SU-DHL-6 (cell line): ENCODE data around the gene PGM2.

Source experiments
- CTCF ChIP-seq: fragments of 200-600 bp; sonication (generic); IDR thresholded peaks from one replicate; pipeline ENCODE4 v1.5.1; 2017; ENCODE audit warnings: antibody characterized with exemption, mild to moderate bottlenecking, low read length, moderate library complexity; ENCODE audit not compliant: insufficient read depth, poor library complexity, severe bottlenecking
- EZH2phosphoT487 ChIP-seq: fragments of 200-600 bp; sonication (generic), shearing (Covaris generic); conservative IDR thresholded peaks from 2 replicates; pipeline ENCODE4 v1.6.1; 2018; ENCODE audit warnings: mild to moderate bottlenecking, antibody characterized with exemption, low read length, moderate library complexity, mixed read lengths

- TF ChIP-seq CTCF = no peak
- TF ChIP-seq EZH2phosphoT487 = no peak
Observed at GRCh38 chr4:37890801-37891259, 64.3 kb downstream of the PGM2 start, which contains the start of gene TBC1D1.
